ENCODE data around the gene CYTH2. TPM values are rescaled to one million over a fixed set of nuclear protein-coding genes. Genes with fewer than 3 reads are reported as not detected.

Gene CYTH2
- total and polyA plus RNA-seq, 2 experiments from 2014 or later = 41.1 to 60.4 TPM

DNA sequence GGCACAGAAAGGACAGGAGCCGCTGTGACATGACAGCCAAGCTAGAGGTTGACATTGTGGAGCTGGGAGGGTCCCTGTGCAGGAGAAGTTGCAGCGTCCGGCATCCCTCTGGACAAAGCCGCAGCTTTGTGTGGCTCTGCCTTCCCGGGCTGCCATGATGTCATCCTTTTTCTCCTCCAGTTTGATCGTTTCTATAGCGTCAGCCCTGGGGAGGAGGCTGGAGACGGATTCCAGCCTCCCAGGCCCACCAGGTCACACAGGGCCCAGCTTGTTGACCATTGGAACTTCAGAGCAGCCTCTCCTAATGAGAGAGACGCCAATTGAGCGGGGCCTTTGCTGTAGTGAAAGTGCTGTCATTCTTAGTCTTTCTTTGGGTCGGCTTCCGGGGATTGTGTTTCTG lies 17.5 kb upstream of the CYTH2 start (continued):
- no peak for TF ChIP-seq REST (IDR thresholded peaks at IDR 0.05; ENCODE audit: unreplicated experiment)
- TF ChIP-seq, protein P1, sequence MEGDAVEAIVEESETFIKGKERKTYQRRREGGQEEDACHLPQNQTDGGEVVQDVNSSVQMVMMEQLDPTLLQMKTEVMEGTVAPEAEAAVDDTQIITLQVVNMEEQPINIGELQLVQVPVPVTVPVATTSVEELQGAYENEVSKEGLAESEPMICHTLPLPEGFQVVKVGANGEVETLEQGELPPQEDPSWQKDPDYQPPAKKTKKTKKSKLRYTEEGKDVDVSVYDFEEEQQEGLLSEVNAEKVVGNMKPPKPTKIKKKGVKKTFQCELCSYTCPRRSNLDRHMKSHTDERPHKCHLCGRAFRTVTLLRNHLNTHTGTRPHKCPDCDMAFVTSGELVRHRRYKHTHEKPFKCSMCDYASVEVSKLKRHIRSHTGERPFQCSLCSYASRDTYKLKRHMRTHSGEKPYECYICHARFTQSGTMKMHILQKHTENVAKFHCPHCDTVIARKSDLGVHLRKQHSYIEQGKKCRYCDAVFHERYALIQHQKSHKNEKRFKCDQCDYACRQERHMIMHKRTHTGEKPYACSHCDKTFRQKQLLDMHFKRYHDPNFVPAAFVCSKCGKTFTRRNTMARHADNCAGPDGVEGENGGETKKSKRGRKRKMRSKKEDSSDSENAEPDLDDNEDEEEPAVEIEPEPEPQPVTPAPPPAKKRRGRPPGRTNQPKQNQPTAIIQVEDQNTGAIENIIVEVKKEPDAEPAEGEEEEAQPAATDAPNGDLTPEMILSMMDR (conservative IDR thresholded peaks at IDR 0.05; ENCODE audit: low read depth in 2 of 2) = no peak
- no peak for TF ChIP-seq EZH2phosphoT487 (IDR thresholded peaks at IDR 0.05; ENCODE audit: unreplicated experiment)
- no peak for TF ChIP-seq ETS1 (IDR thresholded peaks at IDR 0.05)
- TF ChIP-seq ZNF331 (CRISPR knock-in tag; IDR thresholded peaks at IDR 0.05; ENCODE audit: low read depth) = no peak
- no peak for TF ChIP-seq ZNF114 (CRISPR knock-in tag; IDR thresholded peaks at IDR 0.05)
- TF ChIP-seq NANOG (IDR thresholded peaks at IDR 0.05; ENCODE audit: borderline replicate concordance) = no peak
- no peak for TF ChIP-seq JUNB (IDR thresholded peaks at IDR 0.05; ENCODE audit: unreplicated experiment)
- TF ChIP-seq STAT1 (IDR thresholded peaks at IDR 0.05; ENCODE audit: unreplicated experiment) = no peak
- TF ChIP-seq CREB1 (CRISPR knock-in tag; IDR thresholded peaks at IDR 0.05; ENCODE audit: low read depth) = no peak
- no peak for TF ChIP-seq EZH2 (IDR thresholded peaks at IDR 0.05; ENCODE audit: low read depth, unreplicated experiment)

GRCh38 chr19:48452289-48453190 lies 16.6 kb upstream of the CYTH2 start:
- Histone ChIP-seq H4K20me1 (replicated peaks; ENCODE audit: insufficient read depth) (peaks cover 15% of the 10 kb centered on the region), H3K36me3 (ENCODE audit: insufficient read depth) (peaks cover 22% of the 10 kb centered on the region), H3K27ac (ENCODE audit: low read depth) (no peak overlapping the region), H3K27me3 (ENCODE audit: insufficient read depth) (no peaks in the 10 kb centered on the region), H3K4me1 (ENCODE audit: insufficient read depth) (no peaks in the 10 kb centered on the region; the same call in 1 of the 2 replicates), H3F3A (replicated peaks; ENCODE audit: low read depth) (peaks cover 13% of the 10 kb centered on the region), H3K79me2 (replicated peaks; ENCODE audit: insufficient read depth) (peaks cover 12% of the 10 kb centered on the region), H3K4me3 (no peak overlapping the region), H3K4me2 (no peak overlapping the region), H2AFZ (no peak overlapping the region), H3K9me2 (ENCODE audit: insufficient read depth) (no peaks in the 10 kb centered on the region)
- H3K4me3 Mint-ChIP-seq = no peak overlapping the region; the same call in 2 of the 3 replicates
- H3K9me3 Mint-ChIP-seq = no peaks in the 10 kb centered on the region; the same call in 2 of the 3 replicates
- H3K27me3 Mint-ChIP-seq (ENCODE audit: insufficient read depth, low read depth, poor library complexity) = no peaks in the 10 kb centered on the region
- H3K4me1 Mint-ChIP-seq = no peaks in the 10 kb centered on the region
- TF ChIP-seq, protein P1 (conservative IDR thresholded peaks at IDR 0.05; ENCODE audit: low read depth in 2 of 2) = no peak
- ATAC-seq (no peak), DNase-seq (ENCODE audit: low spot score) (no peak)
- H3K27ac Mint-ChIP-seq = no peak overlapping the region
- H3K36me3 Mint-ChIP-seq (ENCODE audit: low read depth) = peaks cover 82% of the 10 kb centered on the region

All from GM23338 (cell line).